Fibroblast of upper back skin (primary cell): ENCODE data around the gene NARF.
"Not testable (repeated sequence)": the region's sequence is repeated elsewhere in the genome, so short reads cannot be mapped to it uniquely, and the experiment has no call there.

Source experiments
- DNase-seq: peaks from one replicate; pipeline ENCODE4 v3.0.0-alpha.2; 2013

The NARF gene

DNA sequence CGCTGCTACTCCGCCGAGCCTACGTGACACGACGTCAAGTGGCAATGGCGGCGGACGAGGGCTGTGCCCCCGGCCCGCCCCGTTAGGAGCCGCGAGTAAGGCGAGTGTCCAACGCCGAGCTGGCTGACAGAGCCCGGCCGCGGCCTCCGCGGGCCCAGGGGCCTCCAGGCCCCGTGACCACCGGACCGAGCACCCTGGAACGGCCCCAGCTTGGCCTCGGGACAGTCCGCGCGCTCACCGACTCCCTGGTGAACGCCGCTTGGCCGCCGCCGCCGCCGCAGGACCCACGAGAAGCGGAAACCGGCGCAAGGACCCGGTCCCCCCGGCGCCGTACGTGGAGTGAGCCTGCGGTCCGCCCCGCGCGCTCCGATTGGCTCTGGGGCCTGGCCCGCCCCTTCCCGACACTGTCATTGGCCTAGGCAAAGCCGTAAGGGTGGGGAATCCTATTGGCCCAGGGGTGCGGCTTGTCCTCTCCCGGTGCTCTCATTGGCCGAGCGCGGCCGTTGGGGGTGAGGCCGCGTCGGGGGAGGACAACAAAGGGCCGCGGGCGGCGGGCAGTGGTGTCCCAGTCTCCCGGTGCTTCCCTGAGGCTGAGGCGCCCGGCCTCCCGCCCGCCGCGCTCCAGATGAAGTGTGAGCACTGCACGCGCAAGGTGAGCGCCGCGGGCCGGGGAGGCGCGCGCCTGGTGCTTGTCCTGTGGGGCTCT, at the start of gene NARF:
NARF (plus strand) TSS at position 563 of the 706 bp plus-strand sequence; CDS start at position 626, 63 bp downstream.
- peak; percentile 99 for DNase-seq

- no peak for DNase-seq
Observed at GRCh38 chr17:82408938-82409318, 49.6 kb upstream of the NARF start.

- no peak for DNase-seq
Observed at GRCh38 chr17:82410014-82410716, 48.4 kb upstream of the NARF start.

DNA sequence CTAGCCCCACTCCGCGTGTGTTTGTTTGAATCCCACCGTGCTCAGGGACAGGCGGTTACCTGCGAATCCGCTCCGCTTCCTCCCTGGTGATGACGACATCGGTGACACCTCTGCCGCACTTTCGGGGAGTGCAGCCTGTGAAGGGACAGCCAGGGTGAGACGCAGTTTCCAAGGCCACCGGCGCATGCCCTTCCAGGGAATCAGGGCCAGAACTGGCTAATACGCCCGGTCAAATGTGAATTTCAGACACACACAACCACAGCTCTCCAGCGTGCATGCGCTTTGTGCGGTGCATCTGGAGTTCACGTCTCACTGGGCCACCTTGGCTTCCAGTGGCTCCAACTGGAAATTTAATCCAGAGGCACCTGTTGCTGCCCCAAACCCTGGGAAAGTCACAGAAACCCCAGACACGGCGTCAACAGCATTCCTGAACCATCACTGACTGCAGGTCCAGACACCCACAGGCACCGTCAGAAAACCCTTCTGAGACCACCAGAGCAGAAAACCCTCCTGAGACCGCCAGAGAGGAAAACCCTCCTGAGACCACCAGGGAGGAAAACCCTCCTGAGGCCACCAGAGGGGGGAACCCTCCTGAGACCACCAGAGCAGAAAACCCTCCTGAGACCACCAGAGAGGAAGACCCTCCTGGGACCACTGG, 47.0 kb upstream of the NARF start:
- DNase-seq: no peak

- DNase-seq: not testable (repeated sequence)
Observed at GRCh38 chr17:82412081-82412480, 46.5 kb upstream of the NARF start.

DNA sequence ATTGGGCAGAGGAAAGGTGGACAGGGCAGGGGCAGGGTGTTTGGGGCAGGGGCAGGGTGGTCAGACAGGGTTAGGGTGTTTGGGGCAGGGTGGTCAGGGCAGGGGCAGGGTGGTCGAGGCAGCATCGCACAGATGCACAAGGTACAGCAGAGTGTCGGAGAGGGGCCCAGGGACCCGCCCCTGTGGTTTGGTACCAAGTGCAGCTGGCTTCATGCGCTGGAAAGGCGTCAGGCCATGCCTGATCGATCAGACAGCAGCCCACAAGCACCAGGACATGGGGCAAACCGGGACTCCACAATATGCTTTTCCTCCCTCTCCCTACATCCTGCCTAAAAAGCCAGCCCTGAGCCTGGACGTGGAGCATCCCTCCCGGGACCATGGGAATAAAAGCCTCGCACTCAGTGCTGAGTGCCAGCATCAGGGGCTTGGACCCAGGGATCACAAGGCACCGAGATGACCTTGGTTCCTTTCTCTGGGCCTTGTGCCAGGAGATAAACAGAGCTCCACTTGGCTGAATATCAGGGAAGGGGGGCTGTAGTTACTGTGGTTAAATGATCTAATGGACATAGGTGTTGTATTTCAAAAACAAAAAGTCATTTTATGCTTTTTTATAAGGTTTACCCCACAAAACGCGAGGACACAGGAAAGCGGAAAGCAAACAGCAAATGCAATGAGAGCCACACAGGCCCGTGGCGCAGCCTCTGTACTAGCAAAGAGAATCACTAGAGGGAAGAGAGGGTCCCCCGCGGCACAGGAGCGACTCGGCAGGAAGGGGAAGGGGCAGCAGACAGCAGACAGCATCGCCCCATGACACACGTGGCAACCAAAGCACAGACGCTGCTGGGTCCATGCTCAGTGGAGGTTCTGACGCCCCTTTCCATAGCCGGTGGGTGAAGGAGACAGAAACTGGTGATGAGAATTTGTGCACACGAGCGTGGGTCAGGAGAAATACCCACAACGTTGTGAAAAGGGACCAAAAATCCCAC, 45.7 kb upstream of the NARF start:
- DNase-seq: no peak

- DNase-seq: peak; percentile 64
Observed at GRCh38 chr17:82414548-82415281, 43.8 kb upstream of the NARF start.

DNA sequence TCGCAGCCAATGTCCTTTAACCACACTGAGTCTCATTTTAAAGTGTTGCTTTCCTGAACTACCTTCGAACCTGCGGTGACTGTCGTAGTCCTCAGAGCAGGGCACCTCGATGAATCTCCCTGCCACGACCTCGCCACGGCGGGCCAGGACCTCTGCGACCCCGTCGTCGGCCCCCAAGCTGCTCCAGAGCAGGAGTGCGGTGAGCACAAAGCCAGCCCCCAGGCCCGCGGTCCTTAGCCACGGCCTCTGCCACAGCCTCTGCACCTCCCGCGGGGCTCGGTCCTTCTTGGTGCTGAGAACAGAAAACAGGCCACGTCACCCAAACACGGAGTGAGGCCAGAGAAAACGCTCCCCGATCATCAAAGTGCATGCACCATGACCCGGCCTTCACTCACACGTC, 43.2 kb upstream of the NARF start:
- DNase-seq: no peak

- no peak for DNase-seq
Observed at GRCh38 chr17:82415786-82416185, 42.8 kb upstream of the NARF start.

DNA sequence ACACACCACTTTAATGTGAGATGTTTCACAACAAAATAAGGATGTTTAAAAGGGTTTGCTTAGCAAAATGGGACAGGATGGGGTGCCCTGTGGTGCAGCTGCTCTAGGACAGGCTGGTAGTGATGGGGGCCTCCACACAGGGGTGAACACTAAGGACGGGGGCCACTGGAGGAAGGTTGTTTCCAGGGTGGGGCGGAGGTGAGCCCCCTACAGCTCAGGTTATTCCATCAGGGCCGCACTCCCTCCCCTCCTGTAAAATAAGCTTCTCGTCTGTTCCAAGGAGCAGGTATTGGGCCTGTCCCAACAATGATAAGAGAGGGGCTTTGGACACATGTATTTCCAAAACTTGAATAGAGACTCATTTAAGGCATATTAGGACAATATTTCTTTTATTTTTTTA, 42.3 kb upstream of the NARF start:
- no peak for DNase-seq

- no peak for DNase-seq
Observed at GRCh38 chr17:82416771-82417170, 41.8 kb upstream of the NARF start.

DNA sequence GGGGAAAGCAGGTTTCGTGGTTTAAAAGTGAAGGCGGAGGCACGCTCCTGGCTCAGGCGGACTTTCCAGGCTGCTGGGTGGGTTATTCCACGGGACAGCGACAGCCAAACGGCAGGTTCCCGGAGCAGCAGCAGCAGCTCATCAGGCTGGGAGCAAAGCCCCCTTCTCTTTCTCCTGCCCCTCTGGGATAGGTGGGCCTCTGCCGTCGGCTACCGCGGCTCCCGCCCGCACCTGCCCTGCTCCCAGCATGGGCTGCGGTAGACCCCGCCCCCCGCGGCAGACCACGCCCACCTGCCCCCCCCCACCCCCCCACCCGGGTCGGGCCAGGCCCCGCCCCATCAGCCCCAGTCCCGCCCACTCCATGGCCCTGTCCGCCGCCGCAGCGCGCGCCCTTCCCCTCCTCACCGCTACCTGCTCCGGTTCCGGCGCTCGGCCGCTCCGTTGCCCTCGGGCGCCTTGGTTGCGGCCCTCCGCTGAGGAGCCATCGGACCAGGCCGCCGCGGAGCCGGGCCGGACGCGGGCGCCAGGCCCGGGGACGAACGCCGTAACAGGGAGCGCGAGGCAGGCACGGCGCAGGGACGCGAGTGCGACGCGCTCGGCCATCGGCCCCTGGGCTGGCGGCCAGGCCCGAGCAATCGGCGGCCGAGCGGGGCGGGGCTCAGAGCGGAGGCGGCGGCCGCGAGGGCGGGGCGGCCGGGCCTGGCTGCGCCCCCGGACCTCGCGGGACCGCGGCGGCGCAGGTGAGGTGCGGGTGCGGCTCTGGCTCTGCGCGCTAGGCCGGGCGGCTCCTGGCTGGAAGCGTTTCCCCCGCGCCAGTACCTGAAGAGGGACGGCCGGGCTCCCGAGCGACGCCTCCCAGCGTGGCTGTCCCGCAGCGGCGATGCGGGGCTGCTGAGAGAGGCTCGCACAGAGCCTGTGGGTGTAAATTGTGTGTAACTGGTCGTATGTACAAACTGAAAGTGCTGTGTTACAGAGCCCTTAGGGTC, 40.2 kb upstream of the NARF start, which contains the start of the genes HEXD and OGFOD3:
HEXD (plus strand) TSS at position 347 of the 986 bp plus-strand sequence. CDS start 1,453 bp downstream, outside the sequence.
OGFOD3 (minus strand) TSS at position 586 of the 986 bp plus-strand sequence; CDS start at position 485, 101 bp downstream.
- DNase-seq: peak; percentile 75

- DNase-seq: no peak
Observed at GRCh38 chr17:82419540-82419939, 39.0 kb upstream of the NARF start.

DNA sequence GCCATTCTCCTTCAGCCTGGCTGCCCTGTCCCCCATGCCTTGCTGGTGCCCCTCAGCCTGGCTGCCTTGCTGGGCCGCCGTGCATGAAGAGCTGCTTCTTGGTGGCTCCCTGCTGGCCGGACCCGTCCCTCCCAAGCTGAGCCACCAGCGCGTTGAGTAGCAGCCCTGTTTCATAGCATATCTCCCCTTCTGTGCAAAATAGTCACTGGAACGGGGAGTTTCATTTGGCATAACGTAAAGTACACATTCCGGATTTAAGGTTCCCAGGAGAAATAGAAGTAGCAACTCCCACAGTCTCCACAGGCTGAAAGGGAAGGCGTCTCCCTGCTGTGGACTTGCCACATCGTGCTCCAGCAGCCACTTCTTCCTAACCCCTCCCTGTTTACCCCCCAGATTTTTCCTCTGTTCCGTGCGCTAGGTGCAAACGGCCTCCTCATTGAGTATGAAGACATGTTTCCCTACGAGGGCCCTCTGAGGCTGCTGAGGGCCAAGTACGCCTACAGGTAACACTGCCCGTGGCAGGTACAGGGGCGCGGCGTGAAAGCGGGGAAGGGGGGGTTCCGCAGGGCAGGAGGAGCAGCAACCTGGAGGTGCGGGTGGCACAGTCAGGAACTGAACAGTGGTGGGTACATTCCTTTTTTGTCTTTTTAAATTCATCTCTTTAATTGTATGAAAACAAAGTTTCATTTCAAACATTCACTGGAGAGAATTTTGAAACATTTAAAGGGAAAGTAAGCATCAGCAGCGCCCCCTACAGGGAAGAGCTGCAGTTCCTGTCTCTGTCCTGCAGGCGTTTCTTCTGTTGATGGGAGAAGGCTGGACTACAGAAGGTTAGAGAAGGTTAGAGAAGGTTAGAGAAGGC, 34.3 kb upstream of the NARF start:
- peak; percentile 27 for DNase-seq

GRCh38 chr17:82424863-82425159, 33.7 kb upstream of the NARF start:
- no peak for DNase-seq

GRCh38 chr17:82428546-82428945, 30.0 kb upstream of the NARF start:
- DNase-seq: no peak

DNA sequence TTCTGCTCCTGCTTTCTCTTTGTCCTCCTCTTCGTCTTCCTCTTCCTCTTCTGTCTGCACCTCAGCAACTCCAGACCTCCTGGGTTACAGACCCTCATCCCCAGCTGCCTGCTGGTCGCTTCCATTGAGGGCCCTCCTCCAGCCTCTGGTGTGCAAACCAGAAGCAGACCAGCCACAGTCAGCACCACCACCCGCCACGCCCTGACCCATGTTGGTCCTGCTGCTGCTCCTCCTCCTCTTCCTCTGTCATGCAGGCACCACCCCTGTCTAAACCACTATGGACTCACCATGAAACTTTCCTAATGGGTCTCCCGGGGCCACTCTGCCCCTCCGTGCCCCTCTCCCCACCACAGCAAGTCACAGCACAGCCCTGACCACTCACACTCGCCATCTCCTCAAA, 28.7 kb upstream of the NARF start:
- DNase-seq: no peak

- no peak for DNase-seq
Observed at GRCh38 chr17:82432017-82432416, 26.5 kb upstream of the NARF start.

- no peak for DNase-seq
Observed at GRCh38 chr17:82433560-82434215, 24.9 kb upstream of the NARF start.
